HG03439 (cell line): ENCODE results near the gene MB.
"Not testable (repeated sequence)": the region's sequence is repeated elsewhere in the genome, so short reads cannot be mapped to it uniquely, and the experiment has no call there.

Experiments
- ATAC-seq: cut with Tn5 transposase; IDR thresholded peaks from one replicate; pipeline ENCODE4 v1.9.1; 2021; ENCODE audit warnings: mild to moderate bottlenecking, moderate library complexity; ENCODE audit not compliant: unreplicated experiment

Gene MB

DNA sequence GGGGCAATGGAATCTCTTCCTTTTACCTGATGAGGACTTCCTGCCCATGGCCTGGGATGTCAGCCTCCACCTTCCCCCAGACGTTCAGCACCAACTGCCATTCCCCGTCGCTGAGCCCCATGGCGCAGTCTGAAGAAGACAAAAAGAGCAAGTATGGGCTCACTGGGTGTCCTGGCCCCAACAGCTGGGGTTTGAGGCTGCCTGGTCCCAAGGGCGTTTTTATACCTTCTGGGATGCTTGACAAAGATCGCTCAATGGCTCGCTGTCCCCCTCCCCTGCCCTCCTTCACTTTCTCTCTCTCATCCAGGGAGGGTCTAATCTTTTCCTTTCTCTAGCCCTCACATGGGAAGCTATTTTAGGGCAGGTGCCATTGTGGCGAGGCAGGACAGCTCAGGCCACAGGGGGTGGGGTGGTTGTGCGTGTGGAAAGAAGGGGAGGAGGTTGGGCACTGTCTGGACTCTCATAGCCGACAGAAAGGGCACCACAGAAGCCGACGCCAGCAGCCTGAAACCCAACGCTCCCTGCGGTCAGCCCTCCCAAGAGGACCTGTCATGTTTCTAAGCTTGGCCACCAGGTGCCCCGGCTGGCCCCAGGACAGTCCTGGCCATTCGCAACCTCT, at the start of gene MB:
Gene MB (minus strand): TSS at position 193 of the 619 bp plus-strand sequence. CDS start 72 bp downstream, at position 121.
- ATAC-seq, result no peak

DNA sequence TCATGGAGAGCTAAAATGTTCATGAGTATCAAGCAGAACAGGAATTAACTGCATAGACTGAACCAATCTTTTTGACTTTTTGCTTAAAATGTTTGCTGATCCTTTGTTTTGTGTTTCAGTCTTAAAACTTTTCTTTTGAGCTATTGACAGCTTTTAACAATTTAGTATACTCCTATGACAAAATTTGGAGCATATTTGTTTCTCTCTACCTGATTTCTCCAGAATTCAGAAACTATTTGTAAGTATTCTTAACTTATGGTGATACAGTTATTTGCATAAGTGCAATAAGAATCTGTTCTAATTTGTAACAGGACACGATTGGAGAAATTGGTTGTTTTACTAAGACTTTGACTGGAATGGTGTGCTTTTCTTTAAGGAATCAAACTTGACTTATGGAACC, 49.6 kb upstream of the MB start:
- ATAC-seq, result not testable (repeated sequence)

DNA sequence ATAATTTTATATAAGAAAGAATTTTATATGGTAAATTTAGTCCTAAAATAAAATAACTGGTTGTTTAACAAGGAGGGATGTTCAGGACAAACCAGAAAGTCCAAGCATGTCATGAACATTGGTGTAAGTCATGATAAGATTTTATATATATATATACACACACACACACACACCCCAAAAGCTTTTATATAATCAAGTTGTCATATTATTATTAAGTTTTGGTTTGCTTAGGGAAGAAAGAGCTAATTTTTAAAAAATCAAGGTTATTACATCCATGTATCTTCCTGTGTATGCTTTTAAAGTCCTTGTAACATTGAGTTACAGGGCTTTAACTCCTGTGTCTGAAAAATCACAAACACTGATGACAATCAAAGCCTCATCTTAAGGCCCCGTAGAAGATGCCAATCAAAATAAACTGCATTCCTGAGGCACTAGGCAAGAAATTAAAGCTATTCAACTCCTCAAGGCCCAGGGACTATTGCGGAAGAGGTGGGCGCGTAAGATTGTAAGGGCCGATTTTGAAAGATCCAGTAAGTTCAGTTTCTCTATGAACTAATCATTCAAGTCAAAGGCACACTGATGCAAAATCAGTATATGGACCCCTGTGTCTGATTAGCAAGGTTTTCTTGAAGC, 47.9 kb upstream of the MB start:
- ATAC-seq, result no peak

DNA sequence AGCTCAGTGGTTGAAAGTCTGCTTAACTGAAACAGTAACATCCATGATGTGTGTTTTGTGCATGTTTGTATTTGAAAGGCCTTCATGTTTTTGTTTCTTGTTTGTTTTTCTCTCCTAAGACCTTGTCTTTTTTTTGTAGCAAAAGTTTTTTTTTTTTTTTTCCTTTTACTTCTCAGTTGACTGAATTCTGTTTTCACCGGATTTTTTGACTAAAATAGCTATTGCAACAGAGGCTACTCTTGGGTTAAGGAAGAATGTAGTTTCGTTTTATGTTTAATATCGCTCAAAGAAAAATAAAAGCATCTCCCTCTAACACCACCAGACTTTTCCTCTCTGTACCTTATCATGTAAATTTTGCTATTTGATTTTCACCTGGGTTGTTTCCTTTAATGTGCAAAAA, 46.2 kb upstream of the MB start:
- no peak for ATAC-seq

DNA sequence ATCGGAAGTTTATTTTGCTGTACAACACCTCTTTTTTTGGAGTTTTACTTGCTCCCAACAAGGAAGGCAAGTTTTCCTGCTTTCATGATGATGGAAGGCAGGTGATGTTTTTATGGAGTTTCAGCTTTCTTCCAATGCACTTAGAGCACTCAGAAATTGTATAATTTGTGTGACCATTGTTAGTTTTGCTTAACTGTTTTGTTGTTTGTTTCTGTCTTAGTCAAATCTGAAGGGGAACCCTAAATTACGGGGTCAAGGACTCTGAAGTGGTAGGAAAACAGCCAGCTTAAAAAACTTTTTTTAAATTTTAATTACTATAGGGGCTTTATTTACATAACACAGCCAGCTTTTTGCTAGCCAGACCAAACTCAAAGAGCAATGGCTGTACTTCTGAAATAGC, 45.8 kb upstream of the MB start:
- no peak for ATAC-seq

DNA sequence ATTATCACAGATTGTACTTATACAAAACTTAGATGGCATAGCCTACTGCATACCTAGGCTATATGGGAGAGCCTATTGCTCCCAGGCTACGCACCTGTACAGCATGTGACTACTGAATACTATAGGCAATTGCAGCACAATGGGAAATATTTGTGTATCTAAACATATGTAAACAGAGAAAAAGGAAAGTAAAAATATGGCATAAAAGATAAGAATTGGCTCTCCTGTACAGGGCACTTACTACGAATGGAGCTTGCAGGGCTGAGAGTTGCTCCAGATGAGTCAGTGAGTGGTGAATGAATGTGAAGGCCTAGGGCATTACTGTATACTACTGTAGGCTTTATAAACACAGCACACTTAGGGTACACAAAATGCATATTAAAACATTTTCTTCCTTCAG, 44.3 kb upstream of the MB start:
- no peak for ATAC-seq

DNA sequence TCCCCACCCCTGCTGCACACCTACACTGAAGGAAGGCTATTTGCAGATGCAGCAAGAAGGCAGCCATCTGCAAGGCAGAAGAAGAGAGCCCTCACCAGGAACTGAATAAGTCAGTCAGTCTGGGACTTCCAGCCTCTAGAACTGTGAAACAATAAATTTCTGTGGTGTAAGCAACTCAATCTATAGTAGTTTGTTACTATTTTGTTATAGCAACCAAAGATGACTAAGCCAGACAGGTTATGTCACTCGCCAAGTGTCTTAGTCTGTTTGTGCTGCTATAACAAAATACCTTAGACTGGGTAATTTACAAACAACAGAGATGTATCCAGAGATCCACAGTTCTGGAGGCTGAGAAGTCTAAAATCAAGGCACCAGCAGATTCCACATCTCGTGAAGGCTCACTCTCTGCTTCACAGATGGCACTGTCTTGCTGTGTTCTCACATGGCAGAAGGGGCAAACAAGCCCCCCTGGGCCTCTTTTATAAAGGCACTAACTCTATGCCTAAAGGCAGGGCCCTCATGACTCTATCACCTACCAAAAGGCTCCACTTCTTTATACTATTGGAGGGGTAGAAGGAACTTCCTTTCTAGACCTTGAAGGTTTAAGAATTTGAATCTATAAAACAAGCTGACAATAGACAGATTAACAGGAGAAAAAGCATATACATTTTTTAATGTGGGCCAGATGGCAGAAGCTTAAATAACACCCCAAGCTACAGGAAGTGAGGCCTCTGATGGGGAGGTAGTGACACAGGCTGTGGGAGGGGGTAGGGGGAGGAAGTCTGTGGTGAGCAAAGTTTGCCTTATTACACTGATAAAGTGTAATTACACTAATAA, 43.4 kb upstream of the MB start:
- no peak for ATAC-seq

DNA sequence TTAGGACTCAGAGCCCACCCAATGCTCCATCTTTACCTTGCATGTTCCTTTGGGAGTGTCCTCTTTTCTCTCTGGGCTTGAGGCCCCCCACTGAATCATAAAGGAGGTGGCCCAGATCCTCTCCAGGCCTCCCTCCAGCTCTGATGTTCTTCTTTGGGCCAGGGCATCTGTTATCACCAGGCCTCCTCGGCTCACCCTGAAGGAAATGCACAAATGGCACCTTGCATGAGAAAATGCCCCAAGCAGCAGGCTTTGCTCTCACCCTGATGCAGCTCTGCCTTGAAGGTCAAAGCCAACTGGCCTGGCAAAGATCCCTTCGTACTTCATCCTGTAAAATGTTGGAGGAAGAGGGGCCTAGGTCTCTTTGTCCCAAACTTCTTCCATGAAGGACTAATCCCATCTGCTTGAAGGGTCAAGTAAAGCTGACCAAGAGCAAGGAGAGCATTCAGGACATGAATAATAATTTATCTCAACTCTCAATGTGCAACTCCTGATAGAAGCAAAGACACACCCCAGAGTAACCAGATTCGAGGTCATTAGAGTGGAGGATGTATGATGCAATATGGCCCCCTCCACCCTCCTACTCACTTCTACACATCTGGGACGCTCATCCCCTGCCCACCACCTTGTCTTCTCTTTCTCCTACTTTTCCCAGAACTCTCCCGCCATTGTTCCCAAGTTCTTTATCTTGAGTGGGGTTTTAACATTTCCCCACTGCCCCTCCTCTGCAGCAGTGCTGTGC, 40.6 kb upstream of the MB start:
- no peak for ATAC-seq

DNA sequence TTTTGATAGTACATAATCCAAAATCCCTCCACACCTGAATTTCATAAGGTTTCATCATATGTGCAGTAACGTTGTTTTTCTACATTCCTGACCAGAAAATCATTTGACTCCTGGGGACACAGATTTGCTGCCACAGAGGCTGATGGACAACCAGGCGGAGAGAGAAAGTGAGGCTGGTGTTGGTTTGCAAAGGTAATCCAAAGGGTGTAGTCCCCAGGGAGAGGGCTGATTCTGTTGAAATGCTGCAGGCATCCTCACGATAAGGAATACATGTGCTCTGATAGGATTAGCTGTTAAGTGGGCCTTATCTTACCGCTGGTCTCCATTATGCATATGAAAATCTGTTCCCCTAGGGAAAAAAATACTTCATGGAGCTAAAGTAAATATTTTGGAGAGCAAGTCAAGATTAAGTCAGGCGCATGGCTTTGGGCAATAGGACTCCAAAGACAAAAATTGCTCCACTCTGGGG, 39.2 kb upstream of the MB start:
- ATAC-seq, result no peak

DNA sequence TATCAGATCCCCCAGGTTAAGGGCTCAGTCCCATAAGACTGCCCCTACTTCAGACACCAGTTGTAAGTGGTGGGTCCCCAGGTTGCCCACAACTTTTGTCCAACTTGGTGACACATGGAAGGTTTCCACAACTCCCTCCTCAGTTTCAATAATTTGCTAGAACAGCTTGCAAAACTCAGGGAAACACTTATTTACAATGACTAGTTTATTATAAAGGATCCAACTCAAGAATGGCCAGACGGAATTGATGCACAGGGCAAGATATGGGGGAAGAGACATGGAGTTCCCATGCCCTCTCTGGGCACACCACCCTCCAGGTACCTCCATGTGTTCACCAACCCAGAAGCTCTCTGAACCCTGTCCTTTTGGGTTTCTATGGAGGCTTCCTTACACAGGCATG, 36.7 kb upstream of the MB start:
- no peak for ATAC-seq

DNA sequence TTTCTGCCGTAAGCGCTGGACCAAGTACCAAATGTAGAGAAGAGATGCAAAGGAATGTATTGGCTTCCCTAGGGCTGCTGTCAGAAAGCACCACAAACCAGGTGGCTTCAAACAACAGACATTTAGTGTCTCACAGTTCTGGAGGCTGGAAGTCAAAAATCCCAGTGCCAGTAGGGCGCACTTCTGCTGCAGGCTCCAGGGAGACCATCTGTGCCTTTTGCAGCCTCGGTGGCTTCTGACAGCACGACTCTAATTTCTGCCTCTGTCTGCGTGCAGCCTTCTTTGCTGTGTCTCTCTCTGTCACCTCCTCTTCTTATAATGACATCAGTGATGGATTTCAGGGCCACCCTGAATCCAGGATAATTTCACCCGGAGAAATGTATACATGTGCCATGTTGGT, 34.0 kb upstream of the MB start:
- no peak for ATAC-seq

DNA sequence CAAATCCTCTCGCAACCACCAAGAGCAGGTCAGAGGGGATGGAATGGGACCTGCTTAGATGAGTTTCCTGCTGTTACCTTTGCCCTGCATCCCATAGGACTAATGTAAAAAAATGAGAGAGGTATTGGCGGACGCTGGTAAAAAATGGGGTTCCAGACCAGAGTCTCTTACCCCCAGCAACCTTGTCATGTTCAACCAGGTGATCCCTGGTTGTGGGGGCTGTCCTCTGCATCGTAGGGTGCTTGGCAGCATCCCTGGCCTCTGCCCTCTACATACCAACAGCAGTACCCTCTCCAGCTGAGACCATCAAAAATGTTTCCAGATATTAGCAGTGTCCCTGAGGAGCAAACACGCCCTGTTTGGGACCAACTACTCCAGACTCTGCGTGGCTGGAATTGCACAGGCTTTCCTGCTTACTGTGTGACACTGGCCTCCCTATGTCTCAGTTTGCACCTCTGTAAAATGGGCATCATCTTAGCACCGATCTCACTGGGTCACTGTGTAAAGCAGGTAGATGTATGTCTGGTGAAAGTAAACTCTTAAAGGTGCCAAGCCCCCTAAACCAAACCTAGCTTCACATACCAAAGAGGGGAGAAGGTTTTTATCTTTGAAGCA, 32.6 kb upstream of the MB start:
- ATAC-seq, result no peak

DNA sequence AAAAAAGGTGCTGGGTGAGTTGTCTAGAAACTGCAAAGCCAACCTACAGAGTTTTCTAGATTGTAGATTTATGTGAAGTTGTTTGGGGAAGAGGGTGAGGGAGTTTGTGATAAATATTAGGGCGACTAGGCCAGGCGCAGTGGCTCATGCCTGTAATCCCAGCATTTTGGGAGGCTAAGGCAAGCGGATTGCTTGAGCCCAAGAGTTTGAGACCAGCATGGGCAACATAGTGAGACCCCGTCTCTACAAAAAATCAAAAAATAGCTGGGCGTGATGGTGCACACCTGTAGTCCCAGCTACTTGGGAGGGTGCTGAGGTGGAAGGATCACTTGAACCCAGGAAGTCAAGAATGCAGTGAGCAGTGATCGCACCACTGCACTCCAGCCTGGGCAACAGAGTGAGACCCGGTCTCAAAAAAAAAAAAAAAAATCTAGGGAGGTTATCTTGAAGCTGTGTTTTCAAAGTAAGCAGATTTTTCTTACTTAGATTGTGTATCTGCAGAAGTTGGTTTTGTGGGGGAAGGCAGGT, 32.0 kb upstream of the MB start:
- ATAC-seq, result no peak

DNA sequence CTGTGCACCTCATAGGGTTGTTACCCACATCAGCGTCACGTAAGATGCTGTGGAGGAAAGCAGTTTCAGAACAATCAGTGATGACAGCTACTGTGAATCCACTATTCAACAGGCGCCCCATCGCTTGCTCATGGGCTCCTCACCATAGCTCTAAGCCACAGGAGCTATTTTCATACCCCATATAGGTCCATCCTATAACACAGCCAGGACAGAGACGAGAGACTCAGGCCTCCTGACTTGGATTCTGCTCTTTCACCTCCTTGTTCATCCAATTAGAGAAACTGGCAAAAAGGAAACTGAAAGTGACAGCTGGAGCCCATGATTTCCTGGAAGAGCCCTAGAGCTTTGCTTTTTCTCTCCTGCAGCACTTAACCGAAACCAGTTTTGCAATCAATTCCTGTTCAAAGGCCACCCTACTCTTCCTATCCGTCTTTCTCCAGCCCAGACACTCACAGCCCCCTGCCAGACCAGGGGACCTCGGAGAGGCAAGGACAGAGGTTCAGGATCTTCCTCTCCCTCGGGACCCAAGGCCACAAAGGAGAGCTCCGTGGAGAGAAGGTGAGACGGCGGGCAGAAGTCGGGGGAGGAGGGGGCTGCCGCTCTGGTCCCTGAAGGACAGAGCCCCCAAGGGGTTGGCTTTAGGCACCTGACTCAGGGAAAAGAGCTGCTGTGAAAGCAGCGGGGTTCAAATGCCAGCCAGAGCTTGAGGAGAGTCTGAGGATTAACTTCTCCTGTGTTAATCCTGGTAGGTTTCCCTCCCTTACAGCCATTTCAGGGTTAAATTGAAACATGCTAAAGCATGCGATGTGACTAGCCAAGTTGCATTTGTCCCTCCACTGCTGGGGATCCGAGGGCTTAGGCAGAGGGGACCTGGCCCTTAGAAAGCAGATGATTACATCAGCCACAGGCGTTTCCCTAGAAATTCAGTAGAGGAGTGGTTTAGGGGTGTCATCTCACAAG, 31.2 kb upstream of the MB start, which contains the start of gene APOL6:
Gene APOL6 (plus strand): TSS at position 381 of the 960 bp plus-strand sequence. CDS start 7,980 bp downstream, outside the sequence.
- ATAC-seq, result no peak

DNA sequence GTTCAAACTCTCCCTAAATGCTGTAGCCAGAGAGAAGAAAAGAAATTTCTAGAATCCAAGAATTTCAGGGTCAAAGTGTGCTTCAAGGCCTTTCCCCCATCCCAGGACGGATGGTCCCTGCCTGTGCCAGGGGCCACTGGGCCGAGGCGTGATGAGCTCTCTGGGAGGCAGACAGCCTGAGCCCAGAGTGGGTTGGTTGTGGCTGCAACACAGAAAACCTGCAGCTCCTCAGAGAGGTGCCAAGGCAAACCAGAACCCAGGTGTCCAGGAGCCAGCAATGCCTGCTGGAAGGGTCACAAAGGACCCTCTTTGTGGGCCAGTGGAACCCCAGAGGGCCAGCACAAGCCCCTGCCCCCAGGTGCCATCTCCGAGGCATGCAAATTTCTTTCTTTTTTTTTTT, 28.5 kb upstream of the MB start:
- no peak for ATAC-seq

DNA sequence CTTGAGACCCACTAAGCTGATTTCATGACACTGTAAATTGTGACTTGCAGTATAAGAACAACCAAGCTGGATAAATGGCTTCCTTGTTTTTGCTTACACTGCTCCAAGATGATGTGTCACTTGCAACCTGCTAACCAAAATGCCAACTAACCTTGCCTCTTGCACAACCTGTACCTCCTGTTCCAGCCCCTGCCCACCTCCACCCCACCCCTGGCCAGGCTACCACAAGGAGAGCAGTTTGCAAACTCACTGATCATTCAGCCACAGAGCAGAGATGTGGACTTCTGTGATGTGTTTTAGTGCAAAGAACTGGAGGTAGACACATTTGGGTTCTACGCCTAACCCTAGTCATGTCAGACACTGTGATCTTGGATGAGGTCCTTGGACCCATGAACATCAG, 26.9 kb upstream of the MB start:
- ATAC-seq, result no peak

DNA sequence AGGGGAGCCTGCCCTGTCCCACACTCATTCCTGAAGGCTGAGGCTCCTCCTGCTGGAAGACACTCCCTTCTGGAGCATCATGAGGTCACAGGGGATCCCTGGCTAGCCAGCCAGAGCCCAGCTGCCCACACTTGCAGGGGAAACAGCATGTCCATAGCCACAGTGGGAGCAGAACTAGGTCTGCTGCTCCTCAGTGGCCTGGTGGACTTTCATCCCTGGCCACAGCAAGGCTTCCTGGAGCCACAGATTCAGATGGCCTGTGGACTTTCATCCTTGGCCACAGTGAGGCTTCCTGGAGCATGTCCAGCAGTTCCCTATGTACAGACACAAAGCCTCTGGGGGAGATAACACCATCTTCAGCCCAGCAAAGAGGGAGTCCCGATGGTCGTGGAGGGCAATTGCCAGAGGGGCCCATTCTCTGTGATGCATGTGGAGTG, 25.2 kb upstream of the MB start:
- ATAC-seq, result no peak

DNA sequence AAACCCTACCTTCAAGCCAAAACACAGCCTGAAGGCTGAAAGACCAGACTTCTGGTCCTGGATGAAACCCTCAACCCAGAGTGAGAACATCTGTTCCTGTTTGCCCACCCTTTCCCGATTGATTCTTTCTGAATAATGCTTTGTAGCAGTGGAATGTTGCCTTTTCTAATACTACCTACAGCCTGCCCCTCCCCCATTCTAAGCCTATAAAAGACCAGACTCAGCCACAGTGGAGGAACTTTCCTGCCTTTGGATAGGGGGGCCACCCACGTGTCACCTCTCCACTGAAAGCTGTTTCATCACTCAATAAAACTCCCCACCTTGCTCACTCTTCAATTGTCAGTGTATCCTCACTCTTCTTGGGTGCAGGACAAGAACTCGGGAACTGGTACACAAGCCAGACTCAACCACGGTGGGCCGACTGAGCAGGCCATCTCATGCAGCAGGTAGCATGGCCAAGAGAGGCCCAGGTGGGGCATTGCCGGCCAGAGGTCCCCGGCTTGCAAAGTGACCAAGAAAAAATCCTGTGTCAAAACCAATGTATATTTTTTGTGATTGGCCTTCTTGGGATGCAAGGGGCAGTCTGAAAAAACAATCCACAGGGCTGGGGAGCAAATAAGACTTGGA, 24.5 kb upstream of the MB start:
- no peak for ATAC-seq

DNA sequence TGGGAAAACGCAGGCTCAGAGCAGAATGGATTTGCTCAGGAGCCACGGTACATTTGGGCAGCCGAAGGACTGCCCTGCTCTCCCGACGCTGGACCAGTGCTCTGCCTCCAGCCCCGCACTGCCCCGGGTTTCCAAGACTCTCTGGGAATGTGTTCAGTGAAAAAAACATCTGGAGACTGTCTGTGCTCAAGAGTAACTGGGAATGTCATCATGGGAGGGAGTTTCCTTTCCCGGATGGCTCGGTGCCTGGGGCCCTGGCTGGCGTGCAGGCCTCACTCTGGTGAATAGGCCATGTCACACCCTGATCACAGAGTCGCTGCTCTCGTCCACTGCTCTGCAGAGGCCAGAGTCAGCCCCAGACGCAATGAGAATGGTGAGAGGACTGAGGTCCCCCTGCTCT, 21.3 kb upstream of the MB start:
- no peak for ATAC-seq
